ENCODE data around the gene PRSS12. TPM values are rescaled to one million over a fixed set of nuclear protein-coding genes. Genes with fewer than 3 reads are reported as not detected.

PRSS12 gene
- total RNA-seq, 1 donor from 2014 or later: 14.1 TPM

DNA sequence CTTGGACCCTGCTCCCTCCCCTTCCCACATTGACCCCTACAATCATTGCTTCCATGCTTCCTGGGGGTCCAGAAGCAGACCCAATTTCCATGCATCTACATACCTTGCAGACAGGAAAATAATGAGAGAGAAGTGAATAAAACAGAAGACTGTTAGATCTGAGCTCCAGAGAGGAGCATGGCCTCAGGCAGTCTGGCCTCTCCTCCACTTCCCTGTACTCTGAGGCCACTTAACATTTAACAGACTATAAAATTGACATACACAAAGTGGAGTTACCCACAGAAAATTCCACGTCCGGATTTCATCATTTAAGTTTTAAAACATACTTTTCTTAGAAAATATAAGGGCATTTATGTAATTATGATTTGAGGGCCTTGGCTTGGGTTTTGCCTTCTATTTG lies 2.1 kb upstream of the PRSS12 start:
- peak overlapping the region; percentile 23 for H3K4me3 Mint-ChIP-seq
- no peaks in the 10 kb centered on the region for H3K9me3 Mint-ChIP-seq
- H3K27me3 Mint-ChIP-seq: peaks cover 44% of the 10 kb centered on the region

GRCh38 chr4:118353534-118354030 lies 779 bp upstream of the PRSS12 start:
- peak overlapping the region; percentile 86 for H3K4me3 Mint-ChIP-seq
- peak overlapping the region; percentile 63 for H3K27ac Mint-ChIP-seq
- H3K4me1 Mint-ChIP-seq (ENCODE audit: unreplicated experiment): peaks cover 24% of the 10 kb centered on the region

More for the DNA sequence above, 2.1 kb upstream of the PRSS12 start:
- H3K4me1 Mint-ChIP-seq (ENCODE audit: unreplicated experiment): peaks cover 24% of the 10 kb centered on the region
- H3K27ac Mint-ChIP-seq: no peak overlapping the region
- no peaks in the 10 kb centered on the region for H3K36me3 Mint-ChIP-seq
- TF ChIP-seq, protein P1, sequence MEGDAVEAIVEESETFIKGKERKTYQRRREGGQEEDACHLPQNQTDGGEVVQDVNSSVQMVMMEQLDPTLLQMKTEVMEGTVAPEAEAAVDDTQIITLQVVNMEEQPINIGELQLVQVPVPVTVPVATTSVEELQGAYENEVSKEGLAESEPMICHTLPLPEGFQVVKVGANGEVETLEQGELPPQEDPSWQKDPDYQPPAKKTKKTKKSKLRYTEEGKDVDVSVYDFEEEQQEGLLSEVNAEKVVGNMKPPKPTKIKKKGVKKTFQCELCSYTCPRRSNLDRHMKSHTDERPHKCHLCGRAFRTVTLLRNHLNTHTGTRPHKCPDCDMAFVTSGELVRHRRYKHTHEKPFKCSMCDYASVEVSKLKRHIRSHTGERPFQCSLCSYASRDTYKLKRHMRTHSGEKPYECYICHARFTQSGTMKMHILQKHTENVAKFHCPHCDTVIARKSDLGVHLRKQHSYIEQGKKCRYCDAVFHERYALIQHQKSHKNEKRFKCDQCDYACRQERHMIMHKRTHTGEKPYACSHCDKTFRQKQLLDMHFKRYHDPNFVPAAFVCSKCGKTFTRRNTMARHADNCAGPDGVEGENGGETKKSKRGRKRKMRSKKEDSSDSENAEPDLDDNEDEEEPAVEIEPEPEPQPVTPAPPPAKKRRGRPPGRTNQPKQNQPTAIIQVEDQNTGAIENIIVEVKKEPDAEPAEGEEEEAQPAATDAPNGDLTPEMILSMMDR (conservative IDR thresholded peaks at IDR 0.05): no peak
- DNase-seq (ENCODE audit: extremely low spot score, unreplicated experiment): no peak

GRCh38 chr4:118351851-118352827 lies 664 bp downstream of the PRSS12 start:
- DNase-seq (ENCODE audit: extremely low spot score, unreplicated experiment): peak; percentile 75
- H3K9me3 Mint-ChIP-seq: no peaks in the 10 kb centered on the region
- TF ChIP-seq, protein P1 (conservative IDR thresholded peaks at IDR 0.05): no peak
- H3K4me3 Mint-ChIP-seq: peak overlapping the region; percentile 86
- peaks cover 24% of the 10 kb centered on the region for H3K4me1 Mint-ChIP-seq (ENCODE audit: unreplicated experiment)
- H3K27ac Mint-ChIP-seq: peak overlapping the region; percentile 82
- no peaks in the 10 kb centered on the region for H3K36me3 Mint-ChIP-seq
- peaks cover 41% of the 10 kb centered on the region for H3K27me3 Mint-ChIP-seq

More at GRCh38 chr4:118353534-118354030, 779 bp upstream of the PRSS12 start:
- TF ChIP-seq, protein P1 (conservative IDR thresholded peaks at IDR 0.05): no peak
- H3K9me3 Mint-ChIP-seq: no peaks in the 10 kb centered on the region
- peaks cover 44% of the 10 kb centered on the region for H3K27me3 Mint-ChIP-seq
- no peak for DNase-seq (ENCODE audit: extremely low spot score, unreplicated experiment)
- H3K36me3 Mint-ChIP-seq: no peaks in the 10 kb centered on the region

DNA sequence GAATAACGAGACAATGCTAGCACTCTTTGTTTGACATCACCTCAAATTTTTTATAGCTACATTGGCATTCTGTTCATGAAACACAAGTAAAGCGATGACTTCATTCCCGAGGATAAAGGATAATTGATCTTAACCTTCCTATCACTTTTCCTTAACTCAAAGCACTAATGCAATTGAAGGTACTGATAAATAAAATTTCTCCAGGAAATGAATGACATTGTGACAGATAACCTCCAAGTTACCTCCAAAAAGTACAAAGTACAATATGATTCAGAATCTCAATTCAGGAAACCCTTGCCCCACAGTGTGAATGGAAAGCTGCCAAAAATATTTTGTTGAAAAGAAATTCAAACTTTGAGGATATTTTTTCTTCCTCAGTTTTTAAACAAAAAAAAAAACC lies 1.8 kb downstream of the PRSS12 start:
- peaks cover 24% of the 10 kb centered on the region for H3K4me1 Mint-ChIP-seq (ENCODE audit: unreplicated experiment)
- no peak for DNase-seq (ENCODE audit: extremely low spot score, unreplicated experiment)
- no peaks in the 10 kb centered on the region for H3K9me3 Mint-ChIP-seq
- no peaks in the 10 kb centered on the region for H3K36me3 Mint-ChIP-seq
- peaks cover 39% of the 10 kb centered on the region for H3K27me3 Mint-ChIP-seq
- TF ChIP-seq, protein P1 (conservative IDR thresholded peaks at IDR 0.05): no peak
- H3K27ac Mint-ChIP-seq: peak overlapping the region; percentile 50
- H3K4me3 Mint-ChIP-seq: peak overlapping the region; percentile 80

- DNase-seq (ENCODE audit: extremely low spot score, unreplicated experiment): no peak
- H3K27me3 Mint-ChIP-seq: peaks cover 28% of the 10 kb centered on the region
- H3K4me3 Mint-ChIP-seq: peak overlapping the region; percentile 67
- TF ChIP-seq, protein P1 (conservative IDR thresholded peaks at IDR 0.05): no peak
- H3K27ac Mint-ChIP-seq: peak overlapping the region; percentile 89
- H3K36me3 Mint-ChIP-seq: no peaks in the 10 kb centered on the region
- no peaks in the 10 kb centered on the region for H3K9me3 Mint-ChIP-seq
- H3K4me1 Mint-ChIP-seq (ENCODE audit: unreplicated experiment): peaks cover 16% of the 10 kb centered on the region
Measured at GRCh38 chr4:118348886-118349285, 3.9 kb downstream of the PRSS12 start.
